ENCODE results near the gene MACROD1.

DNA sequence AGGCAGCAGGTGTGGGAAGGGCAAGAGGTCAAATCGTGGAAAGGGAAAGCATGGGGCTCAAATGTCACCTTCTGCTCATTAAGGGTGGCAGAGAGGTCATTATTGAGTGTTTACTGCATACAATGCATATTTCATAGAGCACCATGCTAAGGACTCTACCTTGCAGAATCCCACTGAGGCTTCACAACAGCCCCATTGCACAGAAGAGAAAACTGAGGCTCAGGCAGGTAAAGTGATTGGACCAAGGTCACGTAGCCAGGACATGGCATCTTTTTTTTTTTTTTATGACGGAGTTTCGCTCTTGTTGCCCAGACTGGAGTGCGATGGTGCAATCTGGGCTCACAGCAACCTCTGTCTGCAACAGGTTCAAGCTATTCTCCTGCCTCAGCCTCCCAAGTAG, 122.4 kb downstream of the MACROD1 start:
- TF ChIP-seq, protein P1, sequence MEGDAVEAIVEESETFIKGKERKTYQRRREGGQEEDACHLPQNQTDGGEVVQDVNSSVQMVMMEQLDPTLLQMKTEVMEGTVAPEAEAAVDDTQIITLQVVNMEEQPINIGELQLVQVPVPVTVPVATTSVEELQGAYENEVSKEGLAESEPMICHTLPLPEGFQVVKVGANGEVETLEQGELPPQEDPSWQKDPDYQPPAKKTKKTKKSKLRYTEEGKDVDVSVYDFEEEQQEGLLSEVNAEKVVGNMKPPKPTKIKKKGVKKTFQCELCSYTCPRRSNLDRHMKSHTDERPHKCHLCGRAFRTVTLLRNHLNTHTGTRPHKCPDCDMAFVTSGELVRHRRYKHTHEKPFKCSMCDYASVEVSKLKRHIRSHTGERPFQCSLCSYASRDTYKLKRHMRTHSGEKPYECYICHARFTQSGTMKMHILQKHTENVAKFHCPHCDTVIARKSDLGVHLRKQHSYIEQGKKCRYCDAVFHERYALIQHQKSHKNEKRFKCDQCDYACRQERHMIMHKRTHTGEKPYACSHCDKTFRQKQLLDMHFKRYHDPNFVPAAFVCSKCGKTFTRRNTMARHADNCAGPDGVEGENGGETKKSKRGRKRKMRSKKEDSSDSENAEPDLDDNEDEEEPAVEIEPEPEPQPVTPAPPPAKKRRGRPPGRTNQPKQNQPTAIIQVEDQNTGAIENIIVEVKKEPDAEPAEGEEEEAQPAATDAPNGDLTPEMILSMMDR (IDR thresholded peaks at IDR 0.05) = no peak
- no peak for TF ChIP-seq POLR2A (IDR thresholded peaks at IDR 0.05)

Data from adrenal gland (tissue), 5 donors.